T47D (cell line): ENCODE results near the gene BTBD10.
"Not testable (repeated sequence)": the region's sequence is repeated elsewhere in the genome, so short reads cannot be mapped to it uniquely, and the experiment has no call there.

Experiments
- DNase-seq, 2 experiments: peaks; one replicate each; pipeline versions ENCODE4 v3.0.0 to v3.0.0-alpha.2; 2011 to 2012; ENCODE audit warnings: low read depth in 1 of 2, low spot score in 1 of 2
- JUND ChIP-seq: IDR thresholded peaks from 2 replicates; pipeline ENCODE4 v1.6.1; 2012; ENCODE audit warnings: low read depth
- in situ Hi-C: cut with HindIII; loops from 2 replicates; pipeline ENCODE4 v1.10.0; 2016; ENCODE audit warnings: low sequenced_read_pairs, low pct_unique_long_range_greater_than_20kb

BTBD10 gene

DNA sequence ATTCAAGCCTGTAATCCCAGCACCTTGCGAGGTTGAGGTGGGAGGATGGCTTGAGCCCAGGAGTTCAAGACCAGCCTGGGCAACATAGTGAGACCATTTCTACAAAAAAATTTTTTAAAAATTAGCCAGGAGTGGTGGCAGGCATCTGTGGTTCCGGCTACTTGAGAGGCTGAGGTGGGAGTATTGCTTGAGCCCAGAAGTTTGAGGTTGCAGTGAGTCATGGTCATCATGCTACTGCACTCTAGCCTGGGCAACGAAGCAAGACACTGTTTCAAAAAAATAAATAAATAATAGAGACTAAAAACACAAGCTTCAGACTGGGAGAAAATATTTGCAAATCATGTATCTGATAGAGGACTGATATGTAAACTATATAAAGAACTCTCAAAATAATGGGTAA lies 33.2 kb downstream of the BTBD10 start:
- no peak for TF ChIP-seq JUND
- DNase-seq, result no peak
- in situ Hi-C loops, result no loop called here

DNA sequence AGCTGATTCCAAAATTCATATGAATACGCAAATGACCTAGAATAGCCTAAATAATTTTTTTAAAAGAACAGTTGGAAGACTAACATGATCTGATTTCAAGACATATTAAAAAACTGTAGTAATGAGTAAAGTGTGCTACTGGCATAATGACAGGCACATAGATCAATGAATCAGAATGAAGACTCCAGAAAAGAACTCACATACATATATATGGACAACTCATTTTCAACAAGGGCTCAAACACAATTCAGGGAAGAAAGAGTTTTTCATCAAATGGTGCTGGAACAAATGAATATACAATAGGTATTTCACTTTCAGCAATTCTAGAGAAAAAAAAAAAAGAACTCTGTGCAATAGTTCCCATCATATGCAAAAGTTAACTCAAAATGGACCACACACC lies 33.7 kb downstream of the BTBD10 start:
- no peak for TF ChIP-seq JUND
- no peak for DNase-seq
- in situ Hi-C loops, result no loop called here

DNA sequence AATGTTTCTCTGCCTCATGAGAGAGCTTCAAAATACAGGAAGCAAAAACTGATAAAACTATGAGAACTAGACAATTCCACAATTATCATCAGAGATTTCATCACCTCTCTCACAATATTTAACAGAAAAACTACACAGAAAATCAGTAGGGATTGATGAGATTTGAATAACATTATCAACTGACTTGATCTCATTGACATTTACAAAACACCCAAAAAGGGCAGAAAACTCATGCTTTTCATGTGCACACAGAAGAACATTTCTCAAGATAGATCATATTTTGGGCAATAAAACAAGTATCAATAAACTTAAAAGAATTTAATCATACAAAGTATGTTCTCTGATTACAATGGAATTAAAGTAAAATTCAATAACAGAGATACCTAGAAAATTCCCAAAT lies 35.6 kb downstream of the BTBD10 start:
- DNase-seq, result no peak
- in situ Hi-C loops, result no loop called here
- TF ChIP-seq JUND, result no peak

DNA sequence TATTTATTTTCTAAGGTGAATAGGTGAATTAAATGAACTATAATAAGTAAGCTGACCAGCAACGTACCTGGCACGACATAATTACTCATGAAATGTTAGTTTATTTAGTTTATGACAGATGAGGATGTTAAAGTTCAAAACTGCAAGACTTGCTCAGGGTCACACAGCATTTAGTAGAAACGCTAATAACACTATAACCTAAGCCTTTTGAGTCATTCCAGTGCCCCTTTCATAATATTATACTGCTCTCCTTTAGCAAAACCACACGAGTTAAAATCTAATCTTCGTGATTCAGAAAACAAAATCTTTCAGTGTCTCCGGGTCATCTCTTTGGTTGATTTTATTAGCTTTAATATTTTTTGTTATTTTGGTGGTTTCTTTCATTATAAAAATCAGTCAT lies 39.6 kb downstream of the BTBD10 start:
- TF ChIP-seq JUND, result no peak
- in situ Hi-C loops, result no loop called here
- DNase-seq, result no peak

DNA sequence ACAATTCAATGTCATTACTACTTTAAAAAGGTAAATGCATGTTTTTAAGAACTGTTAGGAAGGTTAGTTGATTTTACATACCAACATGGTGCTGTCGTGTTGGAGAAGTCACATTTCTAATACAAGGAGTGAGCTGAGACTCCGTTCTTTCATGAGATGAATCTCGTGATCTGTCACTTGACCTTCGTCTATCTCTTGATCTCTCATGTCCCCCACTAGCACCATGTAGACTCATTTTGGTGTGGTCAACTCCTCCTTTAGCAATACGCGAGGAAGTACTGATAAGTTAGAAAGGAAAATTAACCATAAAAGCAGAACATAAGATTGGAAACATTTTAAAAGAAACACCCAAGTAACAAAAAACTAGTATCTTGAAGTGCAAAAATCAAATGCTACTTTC lies 41.5 kb downstream of the BTBD10 start:
- no peak for DNase-seq
- in situ Hi-C loops, result no loop called here
- TF ChIP-seq JUND, result no peak

DNA sequence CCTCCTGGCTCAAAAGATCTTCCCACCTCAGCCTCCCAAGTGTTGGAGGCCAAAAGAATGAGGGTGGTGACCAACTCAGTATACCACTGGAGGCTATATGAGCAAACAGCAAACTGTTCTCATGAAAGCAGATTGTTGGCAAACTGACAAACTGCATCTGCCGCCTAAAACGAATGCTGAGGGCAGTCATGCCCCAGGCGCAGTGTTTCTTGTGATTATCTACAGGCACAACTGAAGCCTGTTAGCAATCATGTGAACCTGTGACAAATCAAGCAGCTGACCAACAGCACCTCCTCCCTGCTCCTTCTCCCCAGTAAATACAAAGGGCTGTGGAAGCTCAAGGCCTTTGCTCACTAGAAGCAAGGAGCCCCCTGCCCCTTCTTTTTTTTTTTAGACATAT lies 47.8 kb downstream of the BTBD10 start:
- peak in 1 of 2 experiments; percentile 16 for DNase-seq
- TF ChIP-seq JUND, result no peak
- in situ Hi-C loops, result no loop called here

DNA sequence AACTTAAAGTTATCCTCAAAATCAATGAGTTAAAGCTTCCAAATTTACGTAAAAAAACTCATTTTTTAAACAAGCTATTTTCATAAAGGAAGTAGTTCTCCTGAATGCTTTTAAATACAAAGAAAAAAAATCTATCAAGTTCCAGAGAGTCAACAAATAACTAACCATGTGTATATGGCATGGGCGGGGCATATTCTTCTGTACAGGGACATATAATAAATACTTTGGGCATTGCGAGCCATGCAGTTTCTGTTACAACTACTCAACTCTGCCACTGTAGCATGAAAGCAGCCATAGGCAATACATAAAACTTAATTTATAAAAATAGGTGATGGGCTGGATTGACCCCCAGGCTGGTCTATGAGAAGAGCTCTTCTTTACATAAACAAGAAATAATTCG lies 57.8 kb downstream of the BTBD10 start:
- no peak for TF ChIP-seq JUND
- DNase-seq, result no peak
- in situ Hi-C loops, result no loop called here

DNA sequence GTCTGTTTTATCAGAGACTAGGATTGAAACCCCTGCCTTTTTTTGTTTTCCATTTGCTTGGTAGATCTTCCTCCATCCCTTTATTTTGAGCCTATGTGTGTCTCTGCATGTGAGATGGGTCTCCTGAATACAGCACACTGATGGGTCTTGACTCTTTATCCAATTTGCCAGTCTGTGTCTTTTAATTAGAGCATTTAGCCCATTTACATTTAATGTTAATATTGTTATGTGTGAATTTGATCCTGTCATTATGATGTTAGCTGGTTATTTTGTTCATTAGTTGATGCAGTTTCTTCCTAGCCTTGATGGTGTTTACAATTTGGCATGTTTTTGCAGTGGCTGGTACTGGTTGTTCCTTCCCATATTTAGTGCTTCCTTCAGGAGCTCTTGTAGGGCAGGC lies 64.7 kb downstream of the BTBD10 start:
- DNase-seq, in situ Hi-C loops: not testable (repeated sequence)

DNA sequence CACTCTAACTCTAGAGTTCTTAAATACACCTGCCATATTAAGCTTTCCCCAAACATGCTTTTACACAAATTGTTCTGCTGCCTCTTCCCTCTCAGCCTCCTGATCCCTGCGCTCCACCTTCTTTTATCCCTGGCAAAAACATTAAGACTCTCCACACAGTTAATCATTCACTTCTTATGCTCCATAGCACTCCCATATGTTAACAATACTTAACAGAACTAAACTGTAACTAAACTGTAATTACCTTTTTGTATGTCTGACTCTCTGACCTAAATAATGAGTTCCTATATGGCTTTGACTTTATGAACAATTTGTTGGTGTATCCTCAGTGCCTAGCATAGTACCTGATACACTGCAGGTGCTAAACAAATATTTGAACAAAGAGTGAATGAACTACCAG lies 71.8 kb downstream of the BTBD10 start:
- DNase-seq, result no peak
- in situ Hi-C loops, result no loop called here
- no peak for TF ChIP-seq JUND

DNA sequence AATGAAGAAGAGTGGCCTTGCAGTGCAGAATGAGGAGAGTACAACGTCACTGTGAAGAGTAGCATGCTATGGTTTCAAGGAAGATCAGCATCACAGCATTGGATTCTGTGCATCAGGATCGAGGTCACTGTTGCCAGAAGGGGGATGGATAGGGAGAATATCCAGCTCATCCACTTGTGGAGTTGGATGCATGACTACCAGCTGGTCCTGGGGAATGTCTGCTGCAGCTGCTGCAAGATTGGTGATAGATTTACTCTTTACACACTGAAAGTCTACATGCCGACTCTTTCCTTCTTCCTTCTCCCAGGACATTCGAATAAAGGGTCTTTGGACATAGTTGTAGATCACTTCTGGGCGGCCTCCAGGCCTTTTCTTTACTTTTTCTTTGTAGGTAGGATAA lies 74.3 kb downstream of the BTBD10 start:
- in situ Hi-C loops, result no loop called here
- no peak for TF ChIP-seq JUND

DNA sequence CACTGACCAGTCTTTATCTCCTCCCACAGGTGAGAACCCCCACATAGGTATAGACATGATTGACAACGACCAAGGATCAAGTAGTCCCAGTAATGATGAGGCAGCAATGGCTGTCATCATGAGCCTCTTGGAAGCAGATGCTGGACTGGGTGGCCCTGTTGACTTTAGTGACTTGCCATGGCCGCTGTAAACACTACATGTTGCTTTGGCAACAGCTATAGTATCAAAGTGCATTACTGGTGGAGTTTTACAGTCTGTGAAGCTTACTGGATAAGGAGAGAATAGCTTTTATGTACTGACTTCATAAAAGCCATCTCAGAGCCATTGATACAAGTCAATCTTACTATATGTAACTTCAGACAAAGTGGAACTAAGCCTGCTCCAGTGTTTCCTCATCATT lies 76.5 kb downstream of the BTBD10 start:
- no peak for TF ChIP-seq JUND
- no peak for DNase-seq
- in situ Hi-C loops, result no loop called here

More for the DNA sequence above, 74.3 kb downstream of the BTBD10 start:
- DNase-seq, result no peak

DNA sequence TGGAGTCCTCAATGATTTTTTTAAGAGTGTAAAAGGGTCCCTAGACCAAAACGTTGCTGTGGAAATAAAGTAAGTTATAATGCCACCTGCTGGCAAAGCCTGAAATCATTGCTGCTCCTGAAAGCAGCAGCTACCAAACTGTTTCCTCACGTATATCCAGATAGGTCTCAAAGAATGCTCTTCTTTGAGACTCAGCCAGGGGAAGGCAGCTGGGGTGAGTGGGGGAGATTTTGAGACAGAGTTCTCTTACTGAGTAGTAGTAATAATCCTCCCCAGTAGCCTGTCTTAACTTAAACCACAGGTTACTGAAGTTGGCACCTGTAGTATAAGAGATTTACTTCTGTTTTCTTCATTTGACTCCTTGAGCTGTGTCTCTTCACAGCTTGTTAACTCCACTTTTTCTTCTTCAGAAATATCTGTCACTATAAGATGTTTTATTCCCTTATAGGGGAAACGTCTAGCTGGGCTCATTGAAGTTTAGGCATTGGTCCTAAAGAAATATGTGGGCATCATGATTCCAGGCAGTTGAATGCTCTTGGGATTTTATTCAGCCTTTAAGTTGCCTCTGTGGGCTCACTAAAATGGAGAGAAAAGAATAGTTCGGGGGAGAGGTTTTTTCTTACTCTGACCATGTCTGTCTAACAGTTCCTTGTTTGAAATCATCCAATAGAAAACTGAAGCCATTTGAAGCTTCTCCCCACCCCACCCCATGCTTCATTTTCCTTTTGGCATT lies 77.9 kb downstream of the BTBD10 start:
- in situ Hi-C loops, result no loop called here
- DNase-seq, result peak; percentile 20 to 23
- TF ChIP-seq JUND, result no peak

DNA sequence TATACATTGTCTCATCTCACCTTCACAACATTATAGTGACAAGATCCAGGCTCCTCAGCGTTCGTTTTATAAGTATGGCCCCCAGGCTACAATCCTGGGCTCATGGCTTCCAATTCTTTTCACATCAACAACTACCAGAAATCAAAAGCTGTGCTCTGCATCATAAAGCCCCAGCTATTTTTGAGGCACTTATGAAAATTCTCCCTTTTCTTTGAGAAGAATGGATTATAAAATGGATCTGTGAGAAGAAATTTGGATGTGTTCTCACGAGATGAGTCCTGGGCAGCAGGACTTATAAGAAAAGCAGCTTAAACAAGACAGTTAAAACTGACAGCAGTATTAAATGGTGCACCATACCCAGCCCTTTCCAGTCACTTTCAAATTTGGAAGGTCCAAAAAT lies 80.3 kb downstream of the BTBD10 start:
- TF ChIP-seq JUND, result no peak
- DNase-seq, result no peak
- in situ Hi-C loops, result no loop called here

DNA sequence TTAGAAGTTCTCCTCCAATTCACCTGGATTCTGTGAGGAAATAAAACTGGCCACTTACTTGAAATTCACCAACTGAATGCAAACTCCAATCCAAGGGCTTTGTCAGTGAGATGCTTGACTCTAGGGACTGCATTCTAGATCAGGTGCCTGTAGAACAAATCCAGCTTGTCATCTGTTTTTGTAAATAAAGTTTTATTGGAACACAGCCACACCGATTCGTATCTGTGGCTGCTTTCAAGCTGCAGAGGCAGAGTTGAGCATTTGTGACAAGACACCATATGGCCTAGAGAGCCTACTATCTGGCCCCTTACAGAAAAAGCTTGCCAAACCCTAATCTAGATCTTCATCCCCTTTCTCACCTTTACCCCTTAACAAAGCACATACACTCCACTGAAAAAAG lies 82.3 kb downstream of the BTBD10 start:
- TF ChIP-seq JUND, result no peak
- DNase-seq, result no peak
- in situ Hi-C loops, result no loop called here
